HL-60 (cell line): ENCODE measurements around the gene TAF4B.
"Not testable (repeated sequence)": the region's sequence is repeated elsewhere in the genome, so short reads cannot be mapped to it uniquely, and the experiment has no call there.

ENCODE experiments used
- POLR2AphosphoS5 ChIP-seq: IDR thresholded peaks from 2 replicates; pipeline ENCODE4 v1.6.1; 2012; ENCODE audit warnings: low read depth
- SPI1 ChIP-seq: IDR thresholded peaks from 2 replicates; pipeline ENCODE4 v1.6.1; 2012; ENCODE audit warnings: low read depth, mild to moderate bottlenecking, borderline replicate concordance
- TF ChIP-seq, protein P1 (sequence below): IDR thresholded peaks from one replicate; pipeline ENCODE4 v1.5.1; 2011; ENCODE audit warnings: low read length, control low read depth, inconsistent platforms; ENCODE audit not compliant: insufficient read depth
- TF ChIP-seq, protein P2 (sequence below): IDR thresholded peaks from 2 replicates; pipeline ENCODE4 v1.6.1; 2012; ENCODE audit warnings: low read depth; ENCODE audit not compliant: insufficient replicate concordance

GRCh38 chr18:26238718-26239117 is 12.5 kb downstream of the TAF4B start:
- TF ChIP-seq, protein P1, sequence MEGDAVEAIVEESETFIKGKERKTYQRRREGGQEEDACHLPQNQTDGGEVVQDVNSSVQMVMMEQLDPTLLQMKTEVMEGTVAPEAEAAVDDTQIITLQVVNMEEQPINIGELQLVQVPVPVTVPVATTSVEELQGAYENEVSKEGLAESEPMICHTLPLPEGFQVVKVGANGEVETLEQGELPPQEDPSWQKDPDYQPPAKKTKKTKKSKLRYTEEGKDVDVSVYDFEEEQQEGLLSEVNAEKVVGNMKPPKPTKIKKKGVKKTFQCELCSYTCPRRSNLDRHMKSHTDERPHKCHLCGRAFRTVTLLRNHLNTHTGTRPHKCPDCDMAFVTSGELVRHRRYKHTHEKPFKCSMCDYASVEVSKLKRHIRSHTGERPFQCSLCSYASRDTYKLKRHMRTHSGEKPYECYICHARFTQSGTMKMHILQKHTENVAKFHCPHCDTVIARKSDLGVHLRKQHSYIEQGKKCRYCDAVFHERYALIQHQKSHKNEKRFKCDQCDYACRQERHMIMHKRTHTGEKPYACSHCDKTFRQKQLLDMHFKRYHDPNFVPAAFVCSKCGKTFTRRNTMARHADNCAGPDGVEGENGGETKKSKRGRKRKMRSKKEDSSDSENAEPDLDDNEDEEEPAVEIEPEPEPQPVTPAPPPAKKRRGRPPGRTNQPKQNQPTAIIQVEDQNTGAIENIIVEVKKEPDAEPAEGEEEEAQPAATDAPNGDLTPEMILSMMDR = not testable (repeated sequence)
- not testable (repeated sequence) for TF ChIP-seq POLR2AphosphoS5, SPI1
- TF ChIP-seq, protein P2, sequence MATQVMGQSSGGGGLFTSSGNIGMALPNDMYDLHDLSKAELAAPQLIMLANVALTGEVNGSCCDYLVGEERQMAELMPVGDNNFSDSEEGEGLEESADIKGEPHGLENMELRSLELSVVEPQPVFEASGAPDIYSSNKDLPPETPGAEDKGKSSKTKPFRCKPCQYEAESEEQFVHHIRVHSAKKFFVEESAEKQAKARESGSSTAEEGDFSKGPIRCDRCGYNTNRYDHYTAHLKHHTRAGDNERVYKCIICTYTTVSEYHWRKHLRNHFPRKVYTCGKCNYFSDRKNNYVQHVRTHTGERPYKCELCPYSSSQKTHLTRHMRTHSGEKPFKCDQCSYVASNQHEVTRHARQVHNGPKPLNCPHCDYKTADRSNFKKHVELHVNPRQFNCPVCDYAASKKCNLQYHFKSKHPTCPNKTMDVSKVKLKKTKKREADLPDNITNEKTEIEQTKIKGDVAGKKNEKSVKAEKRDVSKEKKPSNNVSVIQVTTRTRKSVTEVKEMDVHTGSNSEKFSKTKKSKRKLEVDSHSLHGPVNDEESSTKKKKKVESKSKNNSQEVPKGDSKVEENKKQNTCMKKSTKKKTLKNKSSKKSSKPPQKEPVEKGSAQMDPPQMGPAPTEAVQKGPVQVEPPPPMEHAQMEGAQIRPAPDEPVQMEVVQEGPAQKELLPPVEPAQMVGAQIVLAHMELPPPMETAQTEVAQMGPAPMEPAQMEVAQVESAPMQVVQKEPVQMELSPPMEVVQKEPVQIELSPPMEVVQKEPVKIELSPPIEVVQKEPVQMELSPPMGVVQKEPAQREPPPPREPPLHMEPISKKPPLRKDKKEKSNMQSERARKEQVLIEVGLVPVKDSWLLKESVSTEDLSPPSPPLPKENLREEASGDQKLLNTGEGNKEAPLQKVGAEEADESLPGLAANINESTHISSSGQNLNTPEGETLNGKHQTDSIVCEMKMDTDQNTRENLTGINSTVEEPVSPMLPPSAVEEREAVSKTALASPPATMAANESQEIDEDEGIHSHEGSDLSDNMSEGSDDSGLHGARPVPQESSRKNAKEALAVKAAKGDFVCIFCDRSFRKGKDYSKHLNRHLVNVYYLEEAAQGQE = not testable (repeated sequence)
